HL-60 (cell line): Measurements from ENCODE around the gene WNT8A.
"Not testable (repeated sequence)": the region's sequence is repeated elsewhere in the genome, so short reads cannot be mapped to it uniquely, and the experiment has no call there.

Source experiments
- GABPA ChIP-seq: IDR thresholded peaks from 2 replicates; pipeline ENCODE4 v1.6.1; 2012; ENCODE audit warnings: low read depth
- TF ChIP-seq, protein P1 (sequence below): IDR thresholded peaks from one replicate; pipeline ENCODE4 v1.5.1; 2011; ENCODE audit warnings: low read length, control low read depth, inconsistent platforms; ENCODE audit not compliant: insufficient read depth

DNA sequence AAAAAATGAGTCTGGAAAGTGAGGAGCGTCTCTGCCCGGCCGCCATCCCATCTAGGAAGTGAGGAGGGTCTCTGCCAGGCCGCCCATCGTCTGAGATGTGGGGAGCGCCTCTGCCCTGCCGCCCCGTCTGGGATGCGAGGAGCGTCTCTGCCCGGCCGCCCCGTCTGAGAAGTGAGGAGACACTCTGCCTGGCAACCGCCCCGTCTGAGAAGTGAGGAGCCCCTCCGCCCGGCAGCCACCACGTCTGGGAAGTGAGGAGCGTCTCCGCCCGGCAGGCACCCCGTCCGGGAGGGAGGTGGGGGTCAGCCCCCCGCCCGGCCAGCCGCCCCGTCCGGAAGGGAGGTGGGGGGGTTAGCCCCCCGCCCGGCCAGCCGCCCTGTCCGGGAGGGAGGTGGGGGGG, 13.8 kb upstream of the WNT8A start:
- TF ChIP-seq, protein P1, sequence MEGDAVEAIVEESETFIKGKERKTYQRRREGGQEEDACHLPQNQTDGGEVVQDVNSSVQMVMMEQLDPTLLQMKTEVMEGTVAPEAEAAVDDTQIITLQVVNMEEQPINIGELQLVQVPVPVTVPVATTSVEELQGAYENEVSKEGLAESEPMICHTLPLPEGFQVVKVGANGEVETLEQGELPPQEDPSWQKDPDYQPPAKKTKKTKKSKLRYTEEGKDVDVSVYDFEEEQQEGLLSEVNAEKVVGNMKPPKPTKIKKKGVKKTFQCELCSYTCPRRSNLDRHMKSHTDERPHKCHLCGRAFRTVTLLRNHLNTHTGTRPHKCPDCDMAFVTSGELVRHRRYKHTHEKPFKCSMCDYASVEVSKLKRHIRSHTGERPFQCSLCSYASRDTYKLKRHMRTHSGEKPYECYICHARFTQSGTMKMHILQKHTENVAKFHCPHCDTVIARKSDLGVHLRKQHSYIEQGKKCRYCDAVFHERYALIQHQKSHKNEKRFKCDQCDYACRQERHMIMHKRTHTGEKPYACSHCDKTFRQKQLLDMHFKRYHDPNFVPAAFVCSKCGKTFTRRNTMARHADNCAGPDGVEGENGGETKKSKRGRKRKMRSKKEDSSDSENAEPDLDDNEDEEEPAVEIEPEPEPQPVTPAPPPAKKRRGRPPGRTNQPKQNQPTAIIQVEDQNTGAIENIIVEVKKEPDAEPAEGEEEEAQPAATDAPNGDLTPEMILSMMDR = not testable (repeated sequence)
- not testable (repeated sequence) for TF ChIP-seq GABPA
